Osteocyte (in vitro differentiated cells): Measurements from ENCODE around the gene KRT222. TPM values are rescaled to one million over a fixed set of nuclear protein-coding genes. Genes with fewer than 3 reads are reported as not detected.

Experiments
- DNase-seq: peaks from one replicate; pipeline ENCODE4 v3.0.0; 2021; ENCODE audit warnings: mixed read lengths; ENCODE audit not compliant: unreplicated experiment; ENCODE audit errors: extremely low spot score
- H3K27ac Mint-ChIP-seq: one replicate; pipeline ENCODE4 v1.8.0; 2021; ENCODE audit warnings: mild to moderate bottlenecking, mixed read lengths; ENCODE audit not compliant: unreplicated experiment
- H3K27me3 Mint-ChIP-seq: one replicate; pipeline ENCODE4 v1.8.0; 2021; ENCODE audit warnings: mixed read lengths; ENCODE audit not compliant: unreplicated experiment
- H3K36me3 Mint-ChIP-seq: one replicate; pipeline ENCODE4 v1.8.0; 2021; ENCODE audit warnings: mixed read lengths; ENCODE audit not compliant: unreplicated experiment
- H3K4me1 Mint-ChIP-seq: one replicate; pipeline ENCODE4 v1.8.0; 2021; ENCODE audit warnings: mixed read lengths; ENCODE audit not compliant: unreplicated experiment
- H3K4me3 Mint-ChIP-seq: one replicate; pipeline ENCODE4 v1.8.0; 2021; ENCODE audit warnings: mild to moderate bottlenecking, moderate library complexity, mixed read lengths; ENCODE audit not compliant: unreplicated experiment
- H3K9me3 Mint-ChIP-seq: one replicate; pipeline ENCODE4 v1.8.0; 2021; ENCODE audit warnings: mixed read lengths; ENCODE audit not compliant: unreplicated experiment
- total RNA-seq: library from RNA; stranded (reverse); gene quantifications from 2 replicates; pipeline ENCODE4 v1.2.1, GENCODE V29; 2021
- TF ChIP-seq, protein P1 (sequence below): fragments of 200-600 bp; sonication (generic); IDR thresholded peaks from 2 replicates; pipeline ENCODE4 v1.5.0; 2021; ENCODE audit warnings: antibody characterized with exemption, mild to moderate bottlenecking, moderate library complexity

The KRT222 gene
- total RNA-seq, 1 donor from 2014 or later = not detected

DNA sequence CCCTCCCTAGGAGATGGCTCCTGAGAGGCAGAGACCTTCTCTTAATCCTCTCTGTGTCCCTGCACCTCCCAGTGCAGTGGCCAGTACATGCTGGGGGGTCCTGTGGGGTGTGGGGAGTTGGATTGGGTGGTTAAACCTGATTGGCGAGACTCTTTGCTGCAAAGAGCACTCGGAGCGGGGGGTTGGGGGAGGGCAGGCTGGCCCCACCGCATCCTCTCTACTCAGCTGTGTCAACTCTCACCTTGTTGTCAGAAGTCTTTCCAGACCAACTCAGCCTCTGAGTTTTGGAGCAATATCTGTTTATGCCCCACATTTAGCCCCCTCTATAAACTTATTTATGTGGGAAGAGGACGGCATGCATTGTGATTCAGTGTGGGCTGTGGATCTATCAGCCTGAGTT is 57.3 kb downstream of the KRT222 start:
- no peaks in the 10 kb centered on the region for H3K4me1 Mint-ChIP-seq
- no peak overlapping the region for H3K27ac Mint-ChIP-seq
- no peak overlapping the region for H3K4me3 Mint-ChIP-seq
- TF ChIP-seq, protein P1, sequence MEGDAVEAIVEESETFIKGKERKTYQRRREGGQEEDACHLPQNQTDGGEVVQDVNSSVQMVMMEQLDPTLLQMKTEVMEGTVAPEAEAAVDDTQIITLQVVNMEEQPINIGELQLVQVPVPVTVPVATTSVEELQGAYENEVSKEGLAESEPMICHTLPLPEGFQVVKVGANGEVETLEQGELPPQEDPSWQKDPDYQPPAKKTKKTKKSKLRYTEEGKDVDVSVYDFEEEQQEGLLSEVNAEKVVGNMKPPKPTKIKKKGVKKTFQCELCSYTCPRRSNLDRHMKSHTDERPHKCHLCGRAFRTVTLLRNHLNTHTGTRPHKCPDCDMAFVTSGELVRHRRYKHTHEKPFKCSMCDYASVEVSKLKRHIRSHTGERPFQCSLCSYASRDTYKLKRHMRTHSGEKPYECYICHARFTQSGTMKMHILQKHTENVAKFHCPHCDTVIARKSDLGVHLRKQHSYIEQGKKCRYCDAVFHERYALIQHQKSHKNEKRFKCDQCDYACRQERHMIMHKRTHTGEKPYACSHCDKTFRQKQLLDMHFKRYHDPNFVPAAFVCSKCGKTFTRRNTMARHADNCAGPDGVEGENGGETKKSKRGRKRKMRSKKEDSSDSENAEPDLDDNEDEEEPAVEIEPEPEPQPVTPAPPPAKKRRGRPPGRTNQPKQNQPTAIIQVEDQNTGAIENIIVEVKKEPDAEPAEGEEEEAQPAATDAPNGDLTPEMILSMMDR = no peak
- no peak for DNase-seq
- H3K27me3 Mint-ChIP-seq = peaks cover 41% of the 10 kb centered on the region
- no peaks in the 10 kb centered on the region for H3K36me3 Mint-ChIP-seq
- no peaks in the 10 kb centered on the region for H3K9me3 Mint-ChIP-seq

- Mint-ChIP-seq H3K27me3 (peaks cover 37% of the 10 kb centered on the region), H3K4me1 (no peaks in the 10 kb centered on the region), H3K4me3 (no peak overlapping the region), H3K36me3 (no peaks in the 10 kb centered on the region), H3K9me3 (no peaks in the 10 kb centered on the region), H3K27ac (no peak overlapping the region)
- TF ChIP-seq, protein P1 = no peak
- DNase-seq = no peak
Measured at GRCh38 chr17:40606548-40607353, 58.2 kb downstream of the KRT222 start.

DNA sequence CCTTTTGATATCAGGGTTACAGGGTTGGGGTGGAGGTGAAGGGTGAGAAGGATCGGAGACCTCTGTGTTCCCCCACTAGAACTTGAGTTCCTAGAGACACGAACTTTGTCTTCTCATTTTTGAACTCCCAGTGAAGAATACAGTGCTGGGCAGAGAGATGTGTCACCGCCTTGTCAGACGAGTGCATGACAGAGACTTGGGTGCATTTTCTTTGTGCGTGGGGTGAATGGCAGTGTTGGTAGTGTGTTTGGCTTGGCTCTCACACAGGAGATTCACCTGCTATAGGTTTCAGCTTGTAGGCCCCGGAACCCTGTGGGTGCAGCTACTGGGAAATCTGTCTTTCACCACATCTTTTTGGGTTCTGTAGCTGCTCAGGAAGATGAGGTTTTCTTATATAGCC is 59.7 kb downstream of the KRT222 start:
- DNase-seq = peak; percentile 32
- TF ChIP-seq, protein P1 = no peak
- no peaks in the 10 kb centered on the region for H3K9me3 Mint-ChIP-seq
- no peaks in the 10 kb centered on the region for H3K4me1 Mint-ChIP-seq
- H3K36me3 Mint-ChIP-seq = no peaks in the 10 kb centered on the region
- peaks cover 36% of the 10 kb centered on the region for H3K27me3 Mint-ChIP-seq
- no peak overlapping the region for H3K27ac Mint-ChIP-seq
- H3K4me3 Mint-ChIP-seq = no peak overlapping the region

Other genes starting within 250 kb of the KRT222 start
- 41.9 and 43.3 TPM in 2 replicates for gene TOP2A, start 247.3 kb downstream of the KRT222 start, total RNA-seq
- 2,074 and 2,132 TPM in 2 replicates for gene IGFBP4, start 221.7 kb downstream of the KRT222 start, total RNA-seq
- gene TNS4, start 163.6 kb downstream of the KRT222 start, total RNA-seq = 0.21 and 0.73 TPM in 2 replicates
- 0.21 TPM in 1 of 2 replicates, not detected in the other for gene CCR7, start 99.7 kb downstream of the KRT222 start, total RNA-seq
- 137 and 145 TPM in 2 replicates for gene SMARCE1, start 17.4 kb downstream of the KRT222 start, total RNA-seq
- gene KRT24, start 38.6 kb upstream of the KRT222 start, total RNA-seq = not detected in 2 replicates
- gene KRT25, start 90.2 kb upstream of the KRT222 start, total RNA-seq = not detected in 2 replicates
- gene KRT26, start 107.0 kb upstream of the KRT222 start, total RNA-seq = not detected in 2 replicates
- gene KRT27, start 117.4 kb upstream of the KRT222 start, total RNA-seq = not detected in 2 replicates
- not detected in 2 replicates for gene KRT28, start 134.8 kb upstream of the KRT222 start, total RNA-seq
- 46.5 and 49.0 TPM in 2 replicates for gene KRT10, start 157.4 kb upstream of the KRT222 start, total RNA-seq
- not detected in 2 replicates for gene KRT12, start 202.0 kb upstream of the KRT222 start, total RNA-seq
- gene KRT20, start 220.1 kb upstream of the KRT222 start, total RNA-seq = not detected in 2 replicates